HepG2 (cell line): ENCODE measurements around the gene MT1M. TPM values are rescaled to one million over a fixed set of nuclear protein-coding genes. Genes with fewer than 3 reads are reported as not detected.
A peak's percentile ranks its signal among the peaks of the same experiment; 100 is the strongest.

Source experiments
- ATAC-seq: fragments of 200-7000 bp; cut with Tn5 transposase; 3 replicates; pipeline ENCODE4 v1.9.1; 2020; ENCODE audit warnings: mild to moderate bottlenecking, moderate library complexity
- BruUV-seq: library from RNA; stranded (reverse); fragments of 400-500 nt; replicated peaks from 2 replicates; lab custom pipeline; 2021; lab: Mats Ljungman, UMichigan
- CTCF ChIA-PET: fragments of 300-600 bp; formaldehyde crosslinking; extraction: SDS; loops from one replicate; lab custom pipeline; 2021; ENCODE audit warnings: low total read pairs, inconsistent platforms, low intra/inter-chr PET ratio; lab: Yijun Ruan, JAX
- POLR2A ChIA-PET: fragments of 350-600 bp; sonication (Branson Sonifier 250); formaldehyde crosslinking; loops from one replicate; lab custom pipeline; 2020; ENCODE audit warnings: antibody characterized with exemption, inconsistent platforms; lab: Yijun Ruan, JAX
- DNase-seq: peaks from one replicate; pipeline ENCODE4 v3.0.0-alpha.2; 2015; ENCODE audit warnings: low spot score
- FAIRE-seq: peaks from 3 replicates; lab custom pipeline; 2011; peaks lifted over from hg19 to GRCh38; lab: Jason Lieb, UNC
- H2AFZ ChIP-seq: one replicate; pipeline ENCODE4 v1.6.1; 2011; ENCODE audit warnings: low read length, inconsistent platforms
- H3K27ac ChIP-seq: fragments of 300-600 bp; 3 replicates; pipeline ENCODE4 v1.8.0; 2011; ENCODE audit warnings: mixed run types, mild to moderate bottlenecking, mixed read lengths, low read length, inconsistent platforms; ENCODE audit not compliant: insufficient read depth; ENCODE audit errors: extremely low read length
- H3K27me3 ChIP-seq, 2 experiments: fragments of 200-600 bp in 1 of 2; 2 replicates in 1 of 2; 3 replicates in 1 of 2; pipeline versions ENCODE4 v1.6.0 to v1.8.0; 2011; ENCODE audit warnings: low read length in 2 of 2, mild to moderate bottlenecking in 2 of 2, moderate library complexity in 2 of 2, inconsistent platforms in 1 of 2; ENCODE audit not compliant: insufficient read depth in 2 of 2, control insufficient read depth in 1 of 2
- H3K36me3 ChIP-seq, 2 experiments: fragments of 200-600 bp in 1 of 2; replicated peaks in 1 of 2; 2 replicates in 1 of 2; 3 replicates in 1 of 2; pipeline versions ENCODE4 v1.5.1 to v1.8.0; 2011; ENCODE audit warnings: low read length in 2 of 2, inconsistent platforms in 1 of 2; ENCODE audit not compliant: insufficient read depth in 2 of 2, control insufficient read depth in 1 of 2
- H3K4me1 ChIP-seq: 2 replicates; pipeline ENCODE4 v1.5.1; 2012; ENCODE audit warnings: low read length, inconsistent platforms; ENCODE audit not compliant: insufficient read depth
- H3K4me2 ChIP-seq: 2 replicates; pipeline ENCODE4 v1.6.0; 2011; ENCODE audit warnings: low read depth, low read length, inconsistent platforms
- H3K4me3 ChIP-seq, 3 experiments: fragments of 200-600 bp in 1 of 3; sonication (generic), shearing (Covaris generic) in 1 of 3; replicated peaks in 1 of 3; 2 replicates each; pipeline ENCODE4 v1.5.1; 2011 to 2016; ENCODE audit warnings: low read length in 3 of 3, inconsistent platforms in 2 of 3, low read depth in 2 of 3, mild to moderate bottlenecking in 2 of 3, control low read depth in 1 of 3, mixed read lengths in 1 of 3; ENCODE audit not compliant: insufficient read depth in 1 of 3
- H3K79me2 ChIP-seq: one replicate; pipeline ENCODE4 v1.6.1; 2011; ENCODE audit warnings: low read length, inconsistent platforms; ENCODE audit not compliant: insufficient read depth
- H3K9ac ChIP-seq: 2 replicates; pipeline ENCODE4 v1.6.0; 2011; ENCODE audit warnings: mild to moderate bottlenecking, low read depth, low read length, inconsistent platforms; ENCODE audit not compliant: insufficient read depth
- H3K9me3 ChIP-seq: 2 replicates; pipeline ENCODE4 v1.5.1; 2012; ENCODE audit warnings: mild to moderate bottlenecking, low read length
- H4K20me1 ChIP-seq: 2 replicates; pipeline ENCODE4 v1.6.0; 2011; ENCODE audit warnings: inconsistent platforms, mild to moderate bottlenecking, low read length, moderate library complexity; ENCODE audit not compliant: insufficient read depth
- E2F1 ChIP-seq: sonication (generic); formaldehyde crosslinking; IDR thresholded peaks from 2 replicates; pipeline ENCODE4 v1.5.0; 2020; ENCODE audit warnings: missing genetic modification reagents
- FLYWCH1 ChIP-seq: sonication (generic); formaldehyde crosslinking; IDR thresholded peaks from 2 replicates; pipeline ENCODE4 v1.8.1; 2023; ENCODE audit warnings: mild to moderate bottlenecking, missing genetic modification reagents
- GATAD2A ChIP-seq: IDR thresholded peaks from 2 replicates; pipeline ENCODE4 v1.6.1; 2016
- HOMEZ ChIP-seq: IDR thresholded peaks from 2 replicates; pipeline ENCODE4 v1.6.1; 2016; ENCODE audit warnings: low read depth
- KDM1A ChIP-seq: IDR thresholded peaks from 2 replicates; pipeline ENCODE4 v1.6.1; 2016; ENCODE audit warnings: missing compliant biosample characterization
- MED1 ChIP-seq: sonication (generic); formaldehyde crosslinking; IDR thresholded peaks from 2 replicates; pipeline ENCODE4 v1.4.0; 2020; ENCODE audit warnings: missing genetic modification reagents
- USF2 ChIP-seq, 2 experiments: sonication (generic) in 1 of 2; formaldehyde crosslinking in 1 of 2; IDR thresholded peaks; 2 replicates each; pipeline versions ENCODE4 v1.5.1 to v1.6.1; 2011 to 2020; ENCODE audit warnings: borderline replicate concordance in 1 of 2, low read depth in 1 of 2, low read length in 1 of 2, mild to moderate bottlenecking in 1 of 2, missing genetic modification reagents in 1 of 2, moderate library complexity in 1 of 2
- ZMYM4 ChIP-seq: sonication (generic); formaldehyde crosslinking; IDR thresholded peaks from 2 replicates; pipeline ENCODE4 v1.8.1; 2023; ENCODE audit warnings: mild to moderate bottlenecking, missing genetic modification reagents
- ZNF232 ChIP-seq: sonication (generic); formaldehyde crosslinking; IDR thresholded peaks from 2 replicates; pipeline ENCODE4 v1.4.0; 2020; ENCODE audit warnings: missing genetic modification reagents, borderline replicate concordance
- ZNF747 ChIP-seq: sonication (generic); formaldehyde crosslinking; IDR thresholded peaks from 2 replicates; pipeline ENCODE4 v1.8.1; 2023; ENCODE audit warnings: missing genetic modification reagents, mild to moderate bottlenecking, borderline replicate concordance
- ZNF766 ChIP-seq: sonication (generic); formaldehyde crosslinking; IDR thresholded peaks from 2 replicates; pipeline ENCODE4 v1.5.0; 2020; ENCODE audit warnings: missing genetic modification reagents, borderline replicate concordance
- ZNF768 ChIP-seq: sonication (generic); formaldehyde crosslinking; IDR thresholded peaks from 2 replicates; pipeline ENCODE4 v1.4.0; 2020; ENCODE audit warnings: missing genetic modification reagents
- ZSCAN22 ChIP-seq: sonication (generic); formaldehyde crosslinking; IDR thresholded peaks from 2 replicates; pipeline ENCODE4 v1.4.0; 2020; ENCODE audit warnings: mild to moderate bottlenecking, missing genetic modification reagents
- WGBS: methylation state at CpG from one replicate; pipeline ENCODE4 v1.1.6; 2017; ENCODE audit warnings: low lambda C conversion rate; 5-methylcytosine and 5-hydroxymethylcytosine counted together
- in situ Hi-C: cut with HindIII; loops from 2 replicates; pipeline ENCODE4 v1.10.0; 2017; ENCODE audit warnings: low pct_unique_long_range_greater_than_20kb; ENCODE audit not compliant: extremely low pct_ligation_motif_present
- intact Hi-C: fragments of 100-400 bp; cut with micrococcal nuclease; formaldehyde crosslinking; loops from one replicate; pipeline ENCODE4 v1.10.0; 2022; ENCODE audit not compliant: unreplicated experiment
- polyA plus RNA-seq, 8 experiments: library from polyadenylated mRNA; depleted of rRNA in 3 of 8; stranded (reverse) in 7 of 8; unstranded in 1 of 8; fragments of >200 nt; fragmentation: Illumina TruSeq in 4 of 8; extraction: Trizol in 4 of 8; gene quantifications; 2 replicates each; pipeline versions ENCODE4 v1.2.1 to v1.2.3, GENCODE V29; 2011 to 2016; ENCODE audit warnings: low read depth in 4 of 8, missing spikeins in 1 of 8, mixed read lengths in 1 of 8; ENCODE audit not compliant: insufficient read depth in 1 of 8
- total RNA-seq, 5 experiments: library from RNA; depleted of rRNA; stranded (reverse); fragments of >200 nt; fragmentation: Illumina TruSeq; extraction: Trizol; gene quantifications; 2 replicates each; pipeline ENCODE4 v1.2.3, GENCODE V29; 2016; ENCODE audit warnings: low read depth in 1 of 5

MT1M gene
- total and polyA plus RNA-seq, 2 of the 13 experiments (the other 11 are each of a cell fraction or from before 2014, with no cell fraction given), result 4.6 TPM; not detected in 1

- intact Hi-C loops, result no loop called here
- ATAC-seq, result no peak
- TF ChIP-seq ZMYM4 (CRISPR knock-in tag) (peak; percentile 0; the same call in 1 of the 2 replicates), ZNF768 (peak; percentile 94), ZNF747 (CRISPR knock-in tag) (0 out of 2 replicates have a peak, but pooled peaks have one; percentile 12), FLYWCH1 (CRISPR knock-in tag) (no peak), MED1 (0 out of 2 replicates have a peak, but pooled peaks have one; percentile 9), ZNF766 (CRISPR knock-in tag) (0 out of 2 replicates have a peak, but pooled peaks have one; percentile 37), HOMEZ (no peak), GATAD2A (CRISPR knock-in tag) (no peak), ZSCAN22 (0 out of 2 replicates have a peak, but pooled peaks have one; percentile 3), E2F1 (CRISPR knock-in tag) (no peak), KDM1A (CRISPR knock-in tag) (peak; percentile 59; the same call in 1 of the 2 replicates), ZNF232 (0 out of 2 replicates have a peak, but pooled peaks have one; percentile 10), USF2 (IDR thresholded peaks at IDR 0.05; ENCODE audit: low read depth, low read length) (no peak), USF2 (CRISPR knock-in tag; IDR thresholded peaks at IDR 0.05; ENCODE audit: borderline replicate concordance) (no peak)
These were observed 21.8 kb upstream of the MT1M start for GRCh38 chr16:56610609-56611111.

More at GRCh38 chr16:56610609-56611111, 21.8 kb upstream of the MT1M start:
- H2AFZ ChIP-seq, result no peak overlapping the region
- H3K79me2 ChIP-seq, result no peaks in the 10 kb centered on the region
- no peaks in the 10 kb centered on the region; a peak in 1 of 5 replicates for H3K27me3 ChIP-seq
- no peaks in the 10 kb centered on the region for H3K36me3 ChIP-seq
- peak overlapping the region; percentile 91 for H3K4me2 ChIP-seq
- no TSS peak for BruUV-seq
- WGBS, result 17% methylated on average over 2 of the region's 2 CpGs
- no peak for DNase-seq
- H3K9ac ChIP-seq, result peak overlapping the region; percentile 68
- POLR2A ChIA-PET, result interaction anchor here (1.0 to 5.3 kb wide), 5 partner anchors 15 to 160 kb away, joined by 3 to 83 read pairs (median 4); partner anchors contain the start of genes MT1E, MT1F, MT1X and NUDT21
- CTCF ChIA-PET, result no interaction called here
- no peak overlapping the region for H3K27ac ChIP-seq
- peaks cover 59% of the 10 kb centered on the region for H3K4me1 ChIP-seq
- H4K20me1 ChIP-seq, result no peaks in the 10 kb centered on the region
- peak overlapping the region in 1 of 3 experiments; percentile 84; a peak in 3 of 6 replicates for H3K4me3 ChIP-seq
- no peaks in the 10 kb centered on the region for H3K9me3 ChIP-seq
- in situ Hi-C loops, result no loop called here
- no peak for FAIRE-seq
